Vagina (tissue), 2 donors: ENCODE results near the gene SSX2IP.
"Not testable (repeated sequence)": the region's sequence is repeated elsewhere in the genome, so short reads cannot be mapped to it uniquely, and the experiment has no call there.

Experiments
- POLR2A ChIP-seq, 2 donors: fragments of 450-650 bp; IDR thresholded peaks; one replicate each; pipeline ENCODE4 v1.6.1; 2017; ENCODE audit warnings: antibody characterized with exemption in 2 of 2, mild to moderate bottlenecking in 2 of 2, moderate library complexity in 2 of 2
- TF ChIP-seq, protein P1 (sequence below), 3 experiments: fragments of 450-650 bp in 2 of 3; fragments of 200-600 bp in 1 of 3; sonication (generic) in 1 of 3; IDR thresholded peaks; one replicate each; pipeline ENCODE4 v1.5.1; 2017 to 2019; ENCODE audit warnings: antibody characterized with exemption in 3 of 3, mild to moderate bottlenecking in 2 of 3, moderate library complexity in 2 of 3

DNA sequence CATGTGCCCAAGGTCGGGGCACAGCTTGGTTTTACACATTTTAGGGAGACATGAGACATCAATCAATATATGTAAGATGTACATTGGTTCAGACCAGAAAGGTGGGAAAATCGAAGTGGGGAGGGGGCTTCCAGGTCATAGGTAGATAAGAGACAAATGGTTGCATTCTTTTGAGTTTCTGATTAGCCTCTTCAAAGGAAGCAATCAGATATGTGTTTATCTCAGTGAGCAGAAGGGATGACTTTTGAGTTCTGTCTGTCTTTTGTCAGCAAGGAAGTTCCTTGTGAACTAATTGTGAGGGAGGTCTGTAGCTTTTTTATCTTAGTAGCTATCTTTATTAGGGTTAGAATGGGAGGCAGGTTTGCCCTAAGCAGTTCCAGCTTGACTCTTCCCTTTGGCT is 31.6 kb upstream of the SSX2IP start:
- not testable (repeated sequence) for TF ChIP-seq POLR2A (IDR thresholded peaks at IDR 0.05)
- TF ChIP-seq, protein P1, sequence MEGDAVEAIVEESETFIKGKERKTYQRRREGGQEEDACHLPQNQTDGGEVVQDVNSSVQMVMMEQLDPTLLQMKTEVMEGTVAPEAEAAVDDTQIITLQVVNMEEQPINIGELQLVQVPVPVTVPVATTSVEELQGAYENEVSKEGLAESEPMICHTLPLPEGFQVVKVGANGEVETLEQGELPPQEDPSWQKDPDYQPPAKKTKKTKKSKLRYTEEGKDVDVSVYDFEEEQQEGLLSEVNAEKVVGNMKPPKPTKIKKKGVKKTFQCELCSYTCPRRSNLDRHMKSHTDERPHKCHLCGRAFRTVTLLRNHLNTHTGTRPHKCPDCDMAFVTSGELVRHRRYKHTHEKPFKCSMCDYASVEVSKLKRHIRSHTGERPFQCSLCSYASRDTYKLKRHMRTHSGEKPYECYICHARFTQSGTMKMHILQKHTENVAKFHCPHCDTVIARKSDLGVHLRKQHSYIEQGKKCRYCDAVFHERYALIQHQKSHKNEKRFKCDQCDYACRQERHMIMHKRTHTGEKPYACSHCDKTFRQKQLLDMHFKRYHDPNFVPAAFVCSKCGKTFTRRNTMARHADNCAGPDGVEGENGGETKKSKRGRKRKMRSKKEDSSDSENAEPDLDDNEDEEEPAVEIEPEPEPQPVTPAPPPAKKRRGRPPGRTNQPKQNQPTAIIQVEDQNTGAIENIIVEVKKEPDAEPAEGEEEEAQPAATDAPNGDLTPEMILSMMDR (IDR thresholded peaks at IDR 0.05), result not testable (repeated sequence)
